Astrocyte (in vitro differentiated cells and primary cell): ENCODE data around the gene ADAP1. TPM values are rescaled to one million over a fixed set of nuclear protein-coding genes. Genes with fewer than 3 reads are reported as not detected.

Experiments
- DNase-seq: peaks from one replicate; pipeline ENCODE4 v3.0.0-alpha.2; 2010; ENCODE audit warnings: low read depth
- FAIRE-seq: peaks from 2 replicates; lab custom pipeline; 2011; peaks lifted over from hg19 to GRCh38; lab: Jason Lieb, UNC
- H2AFZ ChIP-seq: 2 replicates; pipeline ENCODE4 v1.6.0; 2012; ENCODE audit warnings: low read depth, low read length, inconsistent platforms
- H3K27ac ChIP-seq: 2 replicates; pipeline ENCODE4 v1.5.1; 2011; ENCODE audit warnings: low read depth, low read length, inconsistent platforms
- H3K27me3 ChIP-seq: 2 replicates; pipeline ENCODE4 v1.6.0; 2011; ENCODE audit warnings: low read length, inconsistent platforms; ENCODE audit not compliant: insufficient read depth
- H3K36me3 ChIP-seq: 2 replicates; pipeline ENCODE4 v1.5.1; 2011; ENCODE audit warnings: low read length, inconsistent platforms; ENCODE audit not compliant: insufficient read depth
- H3K4me1 ChIP-seq: 2 replicates; pipeline ENCODE4 v1.5.1; 2011; ENCODE audit warnings: low read length, inconsistent platforms; ENCODE audit not compliant: insufficient read depth
- H3K4me2 ChIP-seq: 2 replicates; pipeline ENCODE4 v1.6.0; 2012; ENCODE audit warnings: low read length, inconsistent platforms
- H3K4me3 ChIP-seq: 2 replicates; pipeline ENCODE4 v1.5.1; 2011; ENCODE audit warnings: low read depth, mild to moderate bottlenecking, low read length, inconsistent platforms; ENCODE audit not compliant: insufficient read depth
- H3K79me2 ChIP-seq: 2 replicates; pipeline ENCODE4 v1.6.0; 2012; ENCODE audit warnings: mild to moderate bottlenecking, low read length, inconsistent platforms; ENCODE audit not compliant: insufficient read depth
- H3K9ac ChIP-seq: 2 replicates; pipeline ENCODE4 v1.6.0; 2012; ENCODE audit warnings: mild to moderate bottlenecking, low read length, inconsistent platforms
- H3K9me3 ChIP-seq: 2 replicates; pipeline ENCODE4 v1.5.1; 2012; ENCODE audit warnings: low read depth, mild to moderate bottlenecking, low read length, inconsistent platforms; ENCODE audit not compliant: insufficient read depth
- H4K20me1 ChIP-seq: 2 replicates; pipeline ENCODE4 v1.6.0; 2012; ENCODE audit warnings: low read length, inconsistent platforms; ENCODE audit not compliant: insufficient read depth
- H3K27ac Mint-ChIP-seq: one replicate; pipeline ENCODE4 v1.8.0; 2021; ENCODE audit warnings: mild to moderate bottlenecking, mixed read lengths; ENCODE audit not compliant: unreplicated experiment
- H3K27me3 Mint-ChIP-seq: one replicate; pipeline ENCODE4 v1.8.0; 2021; ENCODE audit warnings: low read depth, mixed read lengths; ENCODE audit not compliant: unreplicated experiment
- H3K36me3 Mint-ChIP-seq: one replicate; pipeline ENCODE4 v1.8.0; 2021; ENCODE audit warnings: low read depth, mixed read lengths; ENCODE audit not compliant: unreplicated experiment
- H3K4me1 Mint-ChIP-seq: one replicate; pipeline ENCODE4 v1.8.0; 2021; ENCODE audit warnings: low read depth, mixed read lengths; ENCODE audit not compliant: unreplicated experiment
- H3K4me3 Mint-ChIP-seq: one replicate; pipeline ENCODE4 v1.8.0; 2021; ENCODE audit warnings: mild to moderate bottlenecking, moderate library complexity, mixed read lengths; ENCODE audit not compliant: unreplicated experiment
- H3K9me3 Mint-ChIP-seq: one replicate; pipeline ENCODE4 v1.8.0; 2021; ENCODE audit warnings: mild to moderate bottlenecking, mixed read lengths; ENCODE audit not compliant: unreplicated experiment
- EZH2 ChIP-seq: IDR thresholded peaks from 2 replicates; pipeline ENCODE4 v1.6.1; 2012; ENCODE audit warnings: mild to moderate bottlenecking, low read length, inconsistent platforms; ENCODE audit not compliant: insufficient read depth
- total RNA-seq: library from RNA; stranded (reverse); gene quantifications from 2 replicates; pipeline ENCODE4 v1.2.1, GENCODE V29; 2021
- TF ChIP-seq, protein P1 (sequence below): IDR thresholded peaks from 2 replicates; pipeline ENCODE4 v1.5.1; 2011; ENCODE audit warnings: low read depth, mild to moderate bottlenecking, inconsistent platforms, low read length, moderate library complexity; ENCODE audit not compliant: insufficient read depth

ADAP1 gene
- total RNA-seq, 1 donor from 2014 or later: 4.8 TPM

DNA sequence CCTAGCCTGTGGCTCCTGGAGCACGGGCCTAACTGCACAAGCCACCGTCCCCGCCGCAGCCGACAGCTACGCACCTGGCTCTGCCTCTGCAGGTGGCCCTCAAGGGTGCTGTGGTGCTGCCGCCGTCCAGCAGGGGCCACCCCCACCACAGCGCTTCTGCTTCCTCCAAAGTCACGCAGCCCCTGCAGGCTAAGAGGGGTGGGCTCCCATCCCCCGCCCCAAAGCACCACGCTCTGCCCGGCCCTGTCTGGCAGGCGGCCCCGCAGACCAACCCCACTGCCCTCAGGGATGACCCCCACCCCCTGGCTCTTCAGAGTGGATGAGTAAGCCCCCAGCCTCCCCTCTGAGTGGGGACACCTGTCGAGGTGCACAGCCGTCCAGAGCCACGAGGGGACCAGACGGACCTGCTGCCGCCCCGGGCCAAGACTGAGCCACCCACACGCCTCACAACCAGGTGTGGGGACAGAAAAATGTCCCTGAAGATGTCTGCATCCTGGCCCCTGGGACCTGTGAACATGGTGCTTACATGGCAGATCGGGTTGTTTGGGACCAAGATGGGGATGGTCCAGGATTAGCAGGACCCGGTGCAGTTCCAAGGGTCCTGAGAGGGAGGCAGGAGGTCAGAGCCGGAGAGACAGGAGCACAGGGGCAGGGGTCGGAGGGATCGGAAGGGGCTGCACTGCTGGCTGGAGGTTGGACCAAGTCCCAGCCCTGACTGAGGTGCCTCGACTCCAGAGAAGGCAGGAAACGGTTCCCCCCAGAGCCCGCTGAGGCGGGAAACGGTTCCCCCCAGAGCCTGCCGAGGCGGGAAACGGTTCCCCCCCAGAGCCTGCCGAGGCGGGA is 9.0 kb upstream of the ADAP1 start:
- TF ChIP-seq, protein P1, sequence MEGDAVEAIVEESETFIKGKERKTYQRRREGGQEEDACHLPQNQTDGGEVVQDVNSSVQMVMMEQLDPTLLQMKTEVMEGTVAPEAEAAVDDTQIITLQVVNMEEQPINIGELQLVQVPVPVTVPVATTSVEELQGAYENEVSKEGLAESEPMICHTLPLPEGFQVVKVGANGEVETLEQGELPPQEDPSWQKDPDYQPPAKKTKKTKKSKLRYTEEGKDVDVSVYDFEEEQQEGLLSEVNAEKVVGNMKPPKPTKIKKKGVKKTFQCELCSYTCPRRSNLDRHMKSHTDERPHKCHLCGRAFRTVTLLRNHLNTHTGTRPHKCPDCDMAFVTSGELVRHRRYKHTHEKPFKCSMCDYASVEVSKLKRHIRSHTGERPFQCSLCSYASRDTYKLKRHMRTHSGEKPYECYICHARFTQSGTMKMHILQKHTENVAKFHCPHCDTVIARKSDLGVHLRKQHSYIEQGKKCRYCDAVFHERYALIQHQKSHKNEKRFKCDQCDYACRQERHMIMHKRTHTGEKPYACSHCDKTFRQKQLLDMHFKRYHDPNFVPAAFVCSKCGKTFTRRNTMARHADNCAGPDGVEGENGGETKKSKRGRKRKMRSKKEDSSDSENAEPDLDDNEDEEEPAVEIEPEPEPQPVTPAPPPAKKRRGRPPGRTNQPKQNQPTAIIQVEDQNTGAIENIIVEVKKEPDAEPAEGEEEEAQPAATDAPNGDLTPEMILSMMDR: no peak
- no peak for TF ChIP-seq EZH2
- no peak overlapping the region for H3K27ac Mint-ChIP-seq

DNA sequence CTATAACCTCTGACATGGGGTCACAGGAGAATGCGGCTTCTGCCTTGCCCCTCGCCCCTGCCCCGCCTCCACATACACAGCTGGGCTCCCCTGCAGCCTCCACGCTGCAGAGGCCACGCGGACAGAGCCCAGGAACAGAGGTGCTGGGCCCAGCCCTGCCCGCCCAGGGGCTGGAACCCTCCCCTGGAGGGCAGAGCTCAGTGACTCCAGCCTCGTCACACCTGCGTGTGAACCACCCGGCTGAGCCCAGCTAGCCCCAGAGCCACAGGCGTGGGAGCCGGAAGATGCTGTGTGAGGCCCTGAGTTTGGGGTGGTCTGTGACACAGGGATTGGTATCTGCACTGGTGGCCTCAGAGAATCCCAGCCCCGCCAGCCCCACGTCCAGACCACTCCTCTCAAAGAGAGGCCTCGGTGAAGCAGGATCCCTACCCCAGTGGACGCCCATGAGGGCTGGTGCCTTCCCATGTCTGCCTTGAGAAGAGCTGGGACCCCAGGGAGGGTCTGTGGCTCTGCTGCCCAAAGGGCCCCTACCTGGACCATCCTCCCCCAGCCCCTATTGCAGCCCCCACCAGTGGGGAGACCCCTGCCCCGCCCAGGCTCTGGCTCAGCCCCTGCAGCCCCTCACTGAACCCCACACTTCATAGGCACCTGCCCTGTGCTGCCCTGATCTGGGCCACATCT is 8.1 kb upstream of the ADAP1 start:
- Mint-ChIP-seq H3K9me3 (no peaks in the 10 kb centered on the region), H3K4me1 (peaks cover 6% of the 10 kb centered on the region), H3K36me3 (peaks cover 1% of the 10 kb centered on the region), H3K27me3 (peaks cover 9% of the 10 kb centered on the region), H3K4me3 (no peak overlapping the region), H3K27ac (no peak overlapping the region)
- Histone ChIP-seq H3K9ac (no peak overlapping the region), H3K79me2 (no peaks in the 10 kb centered on the region), H3K4me3 (no peak overlapping the region), H3K4me2 (no peak overlapping the region), H3K27ac (no peak overlapping the region), H3K4me1 (no peaks in the 10 kb centered on the region), H3K27me3 (no peaks in the 10 kb centered on the region), H3K9me3 (no peaks in the 10 kb centered on the region), H2AFZ (no peak overlapping the region), H3K36me3 (peaks cover 4% of the 10 kb centered on the region), H4K20me1 (peaks cover 17% of the 10 kb centered on the region)
- no peak for TF ChIP-seq EZH2
- TF ChIP-seq, protein P1: no peak
- no peak for FAIRE-seq
- no peak for DNase-seq

More for the DNA sequence above, 9.0 kb upstream of the ADAP1 start:
- Histone ChIP-seq H3K9me3 (no peaks in the 10 kb centered on the region), H3K27me3 (no peaks in the 10 kb centered on the region), H4K20me1 (peaks cover 25% of the 10 kb centered on the region), H3K4me3 (no peak overlapping the region), H3K36me3 (peaks cover 7% of the 10 kb centered on the region), H2AFZ (no peak overlapping the region), H3K4me2 (no peak overlapping the region), H3K27ac (no peak overlapping the region), H3K4me1 (no peaks in the 10 kb centered on the region), H3K79me2 (no peaks in the 10 kb centered on the region), H3K9ac (no peak overlapping the region)
- Mint-ChIP-seq H3K27me3 (peaks cover 9% of the 10 kb centered on the region), H3K36me3 (peaks cover 5% of the 10 kb centered on the region), H3K4me3 (no peak overlapping the region), H3K4me1 (peaks cover 6% of the 10 kb centered on the region), H3K9me3 (no peaks in the 10 kb centered on the region)
- no peak for DNase-seq
- FAIRE-seq: no peak
